Loucy (cell line): ENCODE results near the gene CFP.

ENCODE experiments used
- EZH2phosphoT487 ChIP-seq: fragments of 200-600 bp; IDR thresholded peaks from 2 replicates; pipeline ENCODE4 v1.6.1; 2018; ENCODE audit warnings: antibody characterized with exemption, mild to moderate bottlenecking, moderate library complexity, borderline replicate concordance
- TF ChIP-seq, protein P1 (sequence below): fragments of 200-600 bp; sonication (generic); conservative IDR thresholded peaks from 2 replicates; pipeline ENCODE4 v1.5.1; 2014; ENCODE audit warnings: mild to moderate bottlenecking, antibody characterized with exemption, low read length

DNA sequence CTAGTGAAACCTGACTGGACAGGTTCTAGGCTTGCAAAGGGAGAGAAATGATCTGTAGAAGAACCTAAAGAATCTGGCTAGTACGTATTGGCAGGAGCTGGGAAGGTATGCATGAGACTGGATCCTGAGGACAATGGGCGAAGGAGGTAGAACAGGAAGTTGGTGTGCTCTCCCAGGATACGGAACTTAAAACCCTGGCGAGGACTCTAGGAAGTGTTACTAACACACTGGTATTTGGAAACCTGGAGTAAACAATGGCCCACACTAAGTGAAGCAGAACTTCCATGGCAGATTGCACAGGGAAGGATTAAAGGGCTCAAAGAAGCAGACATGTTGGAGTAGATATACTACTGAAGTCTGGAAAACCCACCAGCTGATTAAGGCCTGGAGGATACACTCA is 19.2 kb downstream of the CFP start:
- TF ChIP-seq, protein P1, sequence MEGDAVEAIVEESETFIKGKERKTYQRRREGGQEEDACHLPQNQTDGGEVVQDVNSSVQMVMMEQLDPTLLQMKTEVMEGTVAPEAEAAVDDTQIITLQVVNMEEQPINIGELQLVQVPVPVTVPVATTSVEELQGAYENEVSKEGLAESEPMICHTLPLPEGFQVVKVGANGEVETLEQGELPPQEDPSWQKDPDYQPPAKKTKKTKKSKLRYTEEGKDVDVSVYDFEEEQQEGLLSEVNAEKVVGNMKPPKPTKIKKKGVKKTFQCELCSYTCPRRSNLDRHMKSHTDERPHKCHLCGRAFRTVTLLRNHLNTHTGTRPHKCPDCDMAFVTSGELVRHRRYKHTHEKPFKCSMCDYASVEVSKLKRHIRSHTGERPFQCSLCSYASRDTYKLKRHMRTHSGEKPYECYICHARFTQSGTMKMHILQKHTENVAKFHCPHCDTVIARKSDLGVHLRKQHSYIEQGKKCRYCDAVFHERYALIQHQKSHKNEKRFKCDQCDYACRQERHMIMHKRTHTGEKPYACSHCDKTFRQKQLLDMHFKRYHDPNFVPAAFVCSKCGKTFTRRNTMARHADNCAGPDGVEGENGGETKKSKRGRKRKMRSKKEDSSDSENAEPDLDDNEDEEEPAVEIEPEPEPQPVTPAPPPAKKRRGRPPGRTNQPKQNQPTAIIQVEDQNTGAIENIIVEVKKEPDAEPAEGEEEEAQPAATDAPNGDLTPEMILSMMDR: no peak
- TF ChIP-seq EZH2phosphoT487: no peak
